Lung (tissue), 12 donors: ENCODE results near the gene TDRD1. TPM values are rescaled to one million over a fixed set of nuclear protein-coding genes. Genes with fewer than 3 reads are reported as not detected.
A peak's percentile ranks its signal among the peaks of the same experiment; 100 is the strongest.

Source experiments
- ATAC-seq: fragments of 200-7000 bp; cut with Tn5 transposase; one replicate; pipeline ENCODE4 v1.9.1; 2020; ENCODE audit warnings: moderate number of reproducible peaks; ENCODE audit not compliant: insufficient read depth, low FRiP score
- DNase-seq, 3 donors: peaks; one replicate each; pipeline ENCODE4 v3.0.0-alpha.2; 2013 to 2017
- H3K27ac ChIP-seq, 2 donors: one replicate each; pipeline ENCODE4 v1.5.1; 2013; ENCODE audit warnings: mild to moderate bottlenecking in 2 of 2, moderate library complexity in 2 of 2, control low read depth in 1 of 2, inconsistent platforms in 1 of 2, low read depth in 1 of 2, low read length in 1 of 2
- H3K27me3 ChIP-seq, 3 donors: one replicate each; pipeline ENCODE4 v1.5.1; 2013; ENCODE audit warnings: low read length in 2 of 3; ENCODE audit not compliant: control insufficient read depth in 3 of 3, insufficient read depth in 3 of 3
- H3K36me3 ChIP-seq, 4 donors: one replicate each; pipeline ENCODE4 v1.5.1; 2013; ENCODE audit warnings: low read length in 4 of 4, mild to moderate bottlenecking in 1 of 4, moderate library complexity in 1 of 4; ENCODE audit not compliant: control insufficient read depth in 4 of 4, insufficient read depth in 4 of 4
- H3K4me1 ChIP-seq, 5 donors: one replicate each; pipeline ENCODE4 v1.5.1; 2013; ENCODE audit warnings: low read length in 5 of 5, mild to moderate bottlenecking in 2 of 5, moderate library complexity in 1 of 5; ENCODE audit not compliant: control insufficient read depth in 5 of 5, insufficient read depth in 5 of 5
- H3K4me3 ChIP-seq: one replicate; pipeline ENCODE4 v1.5.1; 2013; ENCODE audit warnings: mild to moderate bottlenecking, control low read depth, moderate library complexity
- H3K9ac ChIP-seq, 2 donors: one replicate each; pipeline ENCODE4 v1.5.1; 2013; ENCODE audit warnings: low read length in 2 of 2, control low read depth in 1 of 2; ENCODE audit not compliant: insufficient read depth in 1 of 2
- H3K9me3 ChIP-seq, 4 donors: one replicate each; pipeline ENCODE4 v1.5.1; 2013; ENCODE audit warnings: low read length in 3 of 4, mild to moderate bottlenecking in 1 of 4, moderate library complexity in 1 of 4; ENCODE audit not compliant: control insufficient read depth in 4 of 4, insufficient read depth in 3 of 4
- WGBS, 2 donors: extraction: QIAGEN DNeasy Blood & Tissue Kit; methylation state at CpG; one replicate each; pipeline ENCODE4 v1.1.7; 2013; 5-methylcytosine and 5-hydroxymethylcytosine counted together
- polyA plus RNA-seq, 2 donors: library from polyadenylated mRNA; stranded (reverse); fragments of 200-250 nt; gene quantifications; one replicate each; pipeline ENCODE4 v1.2.1, GENCODE V29; 2013
- total RNA-seq, 2 donors: library from RNA; depleted of rRNA in 1 of 2; stranded (reverse); fragments of >200 nt in 1 of 2; gene quantifications; one replicate each; pipeline ENCODE4 v1.2.1, GENCODE V29; 2014 to 2021
- TF ChIP-seq, protein P1 (sequence below): IDR thresholded peaks from 2 replicates; pipeline ENCODE4 v1.5.1; 2012; ENCODE audit warnings: mild to moderate bottlenecking; ENCODE audit errors: control extremely low read depth, extremely low read depth
- donor health status: control.
- donor health status: control.
- donor health status: Bipolar disorder and iron deficiency.
- donor health status: healthy.
- donor health status: DM: yes; HTN: yes; CAD: no.

Gene TDRD1
- total and polyA plus RNA-seq, 4 donors, result 0.05 to 0.37 (median 0.25) TPM; not detected in 1

DNA sequence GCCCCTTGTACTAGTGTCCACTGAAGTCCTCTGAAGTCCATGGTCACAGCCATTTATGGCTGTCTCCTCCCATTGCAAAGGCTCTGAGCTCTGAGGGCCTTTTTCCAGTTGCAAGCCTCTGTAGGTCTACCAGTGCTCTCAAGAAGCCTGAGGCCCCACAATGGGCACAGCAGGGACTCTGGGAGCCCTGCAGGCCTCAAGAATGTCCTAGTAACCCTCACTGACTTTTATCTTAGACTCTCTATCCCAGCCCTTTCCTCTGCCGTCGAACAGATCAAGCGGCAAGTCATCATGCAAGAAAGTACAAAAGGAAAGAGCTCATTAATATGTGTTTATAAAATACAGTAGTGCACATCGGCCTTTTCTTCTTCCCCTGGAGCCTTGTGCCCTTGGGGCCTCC lies 83.3 kb downstream of the TDRD1 start:
- Histone ChIP-seq H3K9ac (no peak overlapping the region), H3K9me3 (no peaks in the 10 kb centered on the region), H3K27me3 (no peaks in the 10 kb centered on the region), H3K27ac (peak overlapping the region in 1 of 2 donors; percentile 20), H3K4me1 (peaks cover 5 to 24% (median 12%) of the 10 kb centered on the region in 5 donors), H3K4me3 (no peak overlapping the region), H3K36me3 (no peaks in the 10 kb centered on the region)
- 63 to 68% methylated on average over 4 of the region's 4 CpGs for WGBS, 2 donors
- DNase-seq (peak in 2 of 3 donors; percentile 35 to 42), ATAC-seq (no peak)
- TF ChIP-seq, protein P1, sequence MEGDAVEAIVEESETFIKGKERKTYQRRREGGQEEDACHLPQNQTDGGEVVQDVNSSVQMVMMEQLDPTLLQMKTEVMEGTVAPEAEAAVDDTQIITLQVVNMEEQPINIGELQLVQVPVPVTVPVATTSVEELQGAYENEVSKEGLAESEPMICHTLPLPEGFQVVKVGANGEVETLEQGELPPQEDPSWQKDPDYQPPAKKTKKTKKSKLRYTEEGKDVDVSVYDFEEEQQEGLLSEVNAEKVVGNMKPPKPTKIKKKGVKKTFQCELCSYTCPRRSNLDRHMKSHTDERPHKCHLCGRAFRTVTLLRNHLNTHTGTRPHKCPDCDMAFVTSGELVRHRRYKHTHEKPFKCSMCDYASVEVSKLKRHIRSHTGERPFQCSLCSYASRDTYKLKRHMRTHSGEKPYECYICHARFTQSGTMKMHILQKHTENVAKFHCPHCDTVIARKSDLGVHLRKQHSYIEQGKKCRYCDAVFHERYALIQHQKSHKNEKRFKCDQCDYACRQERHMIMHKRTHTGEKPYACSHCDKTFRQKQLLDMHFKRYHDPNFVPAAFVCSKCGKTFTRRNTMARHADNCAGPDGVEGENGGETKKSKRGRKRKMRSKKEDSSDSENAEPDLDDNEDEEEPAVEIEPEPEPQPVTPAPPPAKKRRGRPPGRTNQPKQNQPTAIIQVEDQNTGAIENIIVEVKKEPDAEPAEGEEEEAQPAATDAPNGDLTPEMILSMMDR, result no peak

DNA sequence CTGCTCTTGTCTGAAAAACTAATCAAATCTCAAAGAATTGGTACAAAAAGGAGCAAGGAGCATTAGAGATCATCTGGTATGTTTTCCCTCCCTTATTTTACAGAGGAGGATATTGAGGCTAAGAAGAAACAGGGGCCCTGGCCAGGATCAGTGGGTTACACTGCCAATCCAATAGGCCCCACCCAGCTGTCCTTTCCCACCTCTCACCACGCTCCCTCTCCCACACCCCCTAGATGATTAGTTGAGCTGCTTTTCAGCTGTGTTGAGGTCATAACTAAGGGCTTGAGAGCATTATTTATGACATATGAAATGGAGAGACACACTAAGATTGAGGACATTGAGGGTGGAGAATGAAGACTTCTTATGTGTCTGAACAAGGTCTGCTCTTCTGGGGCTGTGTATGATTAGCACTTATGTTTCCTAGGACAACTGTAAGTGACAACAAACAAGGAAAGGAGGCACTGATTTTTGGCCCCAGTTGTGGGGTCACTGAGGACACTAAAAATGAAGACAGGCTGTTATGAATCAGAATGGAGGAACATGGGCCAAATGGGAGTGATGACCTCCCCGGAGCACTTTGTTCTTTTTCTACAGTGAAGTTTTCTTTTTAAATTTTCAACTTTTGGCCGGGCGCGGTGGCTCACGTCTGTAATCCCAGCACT lies 86.4 kb downstream of the TDRD1 start:
- peak in 2 of 3 donors; percentile 34 to 42 for DNase-seq
- 74 to 84% methylated on average over 6 of the region's 6 CpGs for WGBS, 2 donors

DNA sequence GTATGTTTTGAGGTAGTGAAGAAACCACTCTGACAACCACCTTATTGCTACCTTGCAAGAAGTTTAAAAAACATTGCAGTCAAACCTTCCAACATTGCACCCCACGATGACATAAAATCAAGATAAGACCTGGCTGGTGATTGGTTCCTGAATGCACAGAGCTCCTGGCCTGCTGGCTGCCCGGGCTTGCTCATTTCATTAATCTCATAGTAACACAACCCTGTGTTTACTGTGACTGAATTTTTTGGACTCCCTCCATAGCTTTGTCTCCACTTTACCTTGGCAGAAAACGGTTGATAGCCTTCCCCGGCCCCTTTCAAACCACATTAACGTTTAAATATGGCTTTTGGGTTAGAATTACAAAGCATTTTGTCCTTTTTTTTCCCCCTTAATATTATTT lies 87.4 kb downstream of the TDRD1 start:
- H3K9me3 ChIP-seq, result no peaks in the 10 kb centered on the region
- peaks cover 0 to 16% (median 0%) of the 10 kb centered on the region in 5 donors for H3K4me1 ChIP-seq
- no peaks in the 10 kb centered on the region for H3K36me3 ChIP-seq
- no peak overlapping the region for H3K9ac ChIP-seq
- no peak overlapping the region for H3K4me3 ChIP-seq
- 37 to 58% methylated on average over 5 of the region's 5 CpGs for WGBS, 2 donors
- DNase-seq (peak in 2 of 3 donors; percentile 51 to 76), ATAC-seq (no peak)
- TF ChIP-seq, protein P1, result no peak
- H3K27ac ChIP-seq, result peak overlapping the region in 1 of 2 donors; percentile 88
- H3K27me3 ChIP-seq, result no peaks in the 10 kb centered on the region

More for the DNA sequence above, 86.4 kb downstream of the TDRD1 start:
- H3K4me3 ChIP-seq, result no peak overlapping the region
- TF ChIP-seq, protein P1, result no peak
- H3K9ac ChIP-seq, result no peak overlapping the region
- no peaks in the 10 kb centered on the region for H3K9me3 ChIP-seq
- H3K36me3 ChIP-seq, result no peaks in the 10 kb centered on the region
- ATAC-seq, result peak; percentile 35
- H3K27me3 ChIP-seq, result no peaks in the 10 kb centered on the region
- peak overlapping the region in 1 of 2 donors; percentile 88 for H3K27ac ChIP-seq
- H3K4me1 ChIP-seq, result peaks cover 0 to 12% (median 5%) of the 10 kb centered on the region in 5 donors
